ENCODE measurements around the gene GAB4.
"Not testable (repeated sequence)": the region's sequence is repeated elsewhere in the genome, so short reads cannot be mapped to it uniquely, and the experiment has no call there.

GAB4 gene

DNA sequence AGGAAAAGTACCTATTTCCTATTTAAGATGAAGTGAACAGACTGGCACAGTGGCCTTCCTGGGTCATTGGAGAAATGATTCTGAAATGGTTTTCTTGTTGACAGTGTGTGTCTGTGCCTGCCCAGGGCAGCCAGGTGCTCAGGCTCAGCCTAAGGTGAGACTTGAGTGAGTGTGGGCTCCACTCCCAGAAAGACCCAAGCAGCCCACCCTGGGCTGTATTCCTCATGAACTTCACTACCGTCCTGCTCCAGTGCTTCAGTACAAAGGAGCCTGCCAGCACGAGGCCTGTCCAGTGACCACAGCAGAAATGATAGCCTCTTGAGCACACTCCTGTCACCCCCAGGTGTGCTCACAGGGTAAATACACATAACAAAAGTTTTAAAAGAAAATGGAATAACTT lies 49.5 kb downstream of the GAB4 start:
- no peak for DNase-seq (ENCODE audit: low read depth)

DNA sequence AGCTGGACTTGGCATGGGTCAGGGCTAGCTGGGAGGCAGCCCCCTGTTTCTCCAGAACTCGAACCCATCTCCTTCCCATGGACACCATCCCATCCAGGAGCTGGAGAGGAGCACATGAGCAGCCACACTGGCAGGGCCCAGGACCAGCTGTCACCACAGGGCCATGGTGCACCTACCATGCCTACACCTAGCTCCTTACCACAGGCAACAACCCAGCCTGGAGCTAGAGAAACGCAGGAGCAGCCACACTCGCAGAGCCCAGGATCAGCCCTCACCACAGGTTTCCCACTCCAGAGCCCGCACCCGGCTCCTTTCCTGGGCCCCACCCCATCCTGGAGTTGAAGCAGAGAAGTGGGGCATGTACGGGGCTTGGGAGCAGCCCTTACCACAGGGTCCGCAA lies 50.2 kb downstream of the GAB4 start:
- no peak for DNase-seq (ENCODE audit: low read depth)

DNA sequence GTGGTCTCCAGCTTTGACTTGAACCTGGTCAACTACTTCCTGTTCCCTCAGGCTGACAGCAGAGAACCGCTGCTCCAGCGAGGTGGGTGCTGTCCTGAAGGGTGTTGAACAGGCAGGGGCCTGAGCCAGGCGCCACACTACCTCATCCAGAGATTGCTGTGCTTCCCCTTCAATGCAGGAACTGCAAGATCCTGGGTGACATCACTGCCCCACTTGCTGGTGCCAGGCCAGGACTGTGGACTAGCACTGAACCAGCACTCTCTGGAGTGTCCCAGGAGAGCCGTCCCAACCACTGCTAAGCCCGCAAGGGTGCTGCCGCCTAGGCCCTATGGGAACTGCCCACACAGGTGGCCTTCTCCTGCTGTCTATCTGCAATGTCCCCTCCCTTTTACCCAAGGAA lies 51.7 kb downstream of the GAB4 start:
- DNase-seq (ENCODE audit: low read depth): no peak

DNA sequence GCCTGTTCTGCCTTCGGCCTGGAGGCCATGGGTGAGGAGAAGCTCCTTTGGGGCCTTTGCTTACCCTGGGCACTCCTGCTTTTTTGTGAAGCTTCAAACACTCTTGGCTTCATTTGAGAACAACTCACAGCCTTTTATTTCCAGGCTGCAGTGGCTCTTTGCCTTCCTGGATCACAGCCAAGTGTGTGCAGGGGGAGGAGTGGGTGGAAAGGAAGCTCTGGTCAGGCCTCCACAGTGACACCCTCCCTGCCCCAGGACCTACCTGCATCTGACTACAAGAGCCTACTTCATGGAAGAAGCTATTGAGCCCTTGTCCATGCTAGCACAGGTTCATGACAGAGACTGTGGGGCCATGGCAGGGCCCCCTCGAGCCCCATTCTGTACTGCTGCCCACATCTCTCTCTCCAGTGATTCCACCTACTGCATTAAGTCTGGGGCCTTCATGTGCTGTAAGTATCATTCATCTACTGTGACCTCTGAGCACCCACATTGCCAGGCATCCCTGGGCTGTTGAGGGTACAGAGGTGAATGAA lies 52.3 kb downstream of the GAB4 start:
- no peak for DNase-seq (ENCODE audit: low read depth)

DNA sequence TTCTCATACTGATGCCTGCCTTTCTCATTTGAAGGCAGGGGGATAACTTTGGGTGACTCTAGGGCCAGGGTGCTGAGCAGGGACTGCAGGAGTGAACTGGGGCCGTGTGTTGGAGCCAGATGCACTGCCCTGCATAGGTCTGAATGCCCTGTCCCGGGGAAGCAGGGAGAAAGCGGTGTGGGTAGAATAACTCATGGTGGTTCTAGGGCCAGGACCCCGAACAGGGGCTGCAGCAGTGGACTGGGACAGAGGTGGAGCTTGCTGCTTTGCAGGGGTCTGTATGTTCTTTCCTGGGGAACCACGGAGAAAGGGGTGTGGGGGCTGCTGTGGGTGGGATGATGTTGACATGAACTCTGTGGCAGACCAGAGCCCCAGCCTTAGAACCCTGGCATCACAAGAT lies 52.9 kb downstream of the GAB4 start:
- DNase-seq (ENCODE audit: low read depth): no peak

DNA sequence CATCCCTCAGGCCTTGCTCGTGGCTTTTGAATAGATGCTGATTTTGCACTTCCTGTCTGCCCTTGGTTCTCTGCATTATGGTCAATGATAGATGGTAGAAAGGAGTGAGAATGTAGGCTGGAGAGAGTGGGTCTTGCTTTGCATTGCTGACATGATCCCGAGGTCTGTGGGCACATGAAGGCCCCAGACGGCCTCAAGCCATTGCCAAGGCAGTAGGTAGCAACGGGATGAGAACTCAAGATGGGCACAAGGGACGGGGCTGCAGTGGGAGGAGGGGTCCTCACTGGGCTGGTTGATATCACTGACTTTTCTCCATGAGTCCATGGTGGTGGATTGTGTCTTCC lies 54.0 kb downstream of the GAB4 start:
- no peak for DNase-seq (ENCODE audit: low read depth)

DNA sequence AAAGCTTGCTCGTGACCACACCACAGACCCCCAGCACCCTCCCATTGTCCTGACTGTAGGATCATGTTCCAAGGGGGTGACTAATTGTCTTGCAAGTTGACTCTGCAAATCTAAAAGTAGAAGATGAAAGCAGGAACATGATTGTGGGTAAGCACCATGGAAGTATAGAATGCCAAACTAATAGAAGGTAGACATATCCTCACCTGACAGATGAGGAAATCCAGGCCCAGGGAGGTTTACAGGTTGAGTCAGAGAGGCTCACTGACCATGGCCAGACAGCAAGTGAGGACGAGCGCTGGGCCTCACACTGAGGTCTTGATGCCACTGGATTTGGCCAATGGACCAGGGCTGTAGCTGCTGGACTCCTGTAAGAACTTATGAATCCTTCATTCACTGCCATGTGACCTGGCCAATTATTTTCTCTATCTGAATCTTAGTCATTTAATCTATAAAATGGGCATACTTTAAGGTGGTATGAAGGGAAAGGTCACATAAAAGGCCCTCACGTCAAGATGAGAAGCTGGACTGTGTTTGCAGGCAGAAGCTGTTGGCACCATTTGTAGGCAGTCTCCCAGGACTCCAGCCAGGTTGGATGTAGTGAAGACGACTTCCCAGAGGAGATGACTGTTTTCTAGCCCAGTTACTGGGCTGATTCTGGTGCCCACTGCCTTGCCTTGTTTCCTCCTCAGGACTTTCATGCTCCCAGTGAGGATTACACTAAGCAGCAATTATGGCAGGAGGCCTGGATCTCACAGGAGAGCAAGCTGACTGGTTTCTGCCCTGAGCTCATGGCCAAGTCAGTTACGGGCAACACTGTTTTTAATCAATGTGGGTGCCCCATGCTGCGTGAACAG lies 54.6 kb downstream of the GAB4 start:
- no peak for DNase-seq (ENCODE audit: low read depth)

- DNase-seq (ENCODE audit: low read depth): no peak
Measured at GRCh38 chr22:16949561-16949960, 58.5 kb downstream of the GAB4 start.

DNA sequence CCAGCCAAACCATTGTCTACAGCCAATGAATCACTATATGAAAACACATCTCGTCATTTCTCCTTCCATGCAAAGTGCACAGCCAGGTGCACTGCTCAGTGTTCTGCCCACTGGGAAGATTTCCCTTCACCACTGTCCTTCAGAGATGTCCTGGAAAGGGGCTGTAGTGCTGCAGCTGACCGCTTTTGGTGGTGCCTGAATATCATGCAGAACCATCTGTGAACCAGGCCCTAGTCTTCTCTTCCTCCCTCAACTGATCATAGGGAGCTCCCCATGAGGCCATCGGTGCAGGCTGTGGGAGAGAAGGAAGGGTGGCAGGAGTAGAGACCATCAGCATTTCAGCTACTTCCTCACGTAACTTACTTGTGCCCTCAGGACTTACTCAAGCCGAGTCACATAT lies 70.2 kb downstream of the GAB4 start:
- no peak for DNase-seq (ENCODE audit: low read depth)

DNA sequence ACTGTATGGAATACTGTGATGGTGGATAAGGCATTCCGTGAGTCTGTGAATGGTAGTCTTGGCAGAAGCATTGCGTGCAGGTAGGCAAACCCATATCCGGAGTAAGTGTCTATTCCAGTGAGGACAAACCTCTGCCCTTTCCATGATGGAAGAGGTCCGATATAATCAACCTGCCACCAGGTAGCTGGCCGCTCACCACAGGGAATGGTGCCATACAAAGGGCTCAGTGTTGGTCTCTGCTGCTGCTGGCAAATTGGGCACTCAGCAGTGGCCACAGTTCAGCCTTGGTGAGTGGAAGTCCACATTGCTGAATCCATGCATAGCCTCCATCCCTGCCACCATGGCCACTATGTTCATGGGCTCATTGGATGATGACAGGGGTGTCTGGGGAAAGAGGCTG lies 70.8 kb downstream of the GAB4 start:
- not testable (repeated sequence) for DNase-seq (ENCODE audit: low read depth)

GRCh38 chr22:16936625-16937024 lies 71.4 kb downstream of the GAB4 start:
- DNase-seq (ENCODE audit: low read depth): no peak

DNA sequence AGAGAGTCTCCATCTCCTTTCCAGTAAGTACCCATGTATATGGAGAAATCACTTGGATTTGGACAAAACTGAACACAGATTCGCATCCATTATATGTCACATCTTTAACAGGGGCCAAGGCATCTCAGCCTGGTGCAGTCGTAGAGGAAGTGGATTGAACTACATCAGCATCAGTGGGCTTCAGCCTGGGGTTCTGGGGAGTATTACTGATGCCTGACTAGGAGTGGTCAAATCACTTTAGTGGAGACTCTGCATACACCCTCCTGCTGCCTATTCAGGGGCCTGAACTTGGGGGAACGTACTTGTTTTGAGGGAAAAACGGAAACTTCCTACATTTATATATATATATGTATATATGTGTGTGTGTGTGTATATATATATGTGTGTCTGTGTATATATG lies 72.8 kb downstream of the GAB4 start:
- DNase-seq (ENCODE audit: low read depth): no peak

DNA sequence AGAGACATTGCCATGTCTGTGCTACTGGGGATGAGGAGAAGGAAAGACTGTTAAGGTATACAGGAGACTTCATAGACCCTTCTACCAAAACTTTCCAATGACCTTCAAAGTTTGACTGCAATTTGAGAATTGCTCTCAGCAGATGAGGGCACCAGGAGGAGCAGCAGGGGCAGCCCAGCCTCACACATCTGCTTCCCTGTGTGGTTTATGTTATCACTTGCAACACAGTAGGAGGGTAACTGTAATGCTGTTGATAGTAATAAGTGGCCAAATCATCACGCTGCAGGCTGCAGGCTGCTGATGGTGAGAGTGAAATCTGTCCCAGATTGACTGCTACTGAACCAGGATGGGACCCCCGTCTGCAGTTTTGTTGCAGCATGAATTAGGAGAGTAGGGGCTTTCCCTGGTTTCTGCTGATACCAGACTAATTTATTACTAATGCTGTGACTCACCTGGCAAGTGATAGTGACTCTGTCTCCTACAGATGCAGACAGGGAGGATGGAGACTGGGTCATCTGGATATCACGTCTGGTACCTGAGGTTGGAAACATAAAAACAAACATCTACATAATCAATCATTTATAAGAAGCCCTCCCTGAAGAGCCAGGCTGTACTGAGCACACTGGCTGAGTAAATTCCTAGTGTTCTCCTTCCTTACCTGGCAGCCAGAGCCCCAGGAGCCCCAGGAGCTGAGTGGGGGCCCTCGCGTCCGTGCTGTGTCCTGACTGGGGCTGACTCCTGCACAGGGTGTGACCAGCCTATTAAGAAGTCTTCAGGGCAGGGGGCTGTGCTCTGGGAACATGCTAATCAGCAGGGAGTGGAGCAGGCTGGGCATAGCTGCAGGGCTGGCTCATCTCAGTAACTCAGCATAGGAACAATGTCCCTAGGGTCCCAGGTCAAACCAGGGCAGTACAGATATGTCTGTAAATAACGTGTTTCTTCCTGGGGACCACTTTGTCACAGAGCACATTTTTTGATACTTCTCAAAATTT lies 74.4 kb downstream of the GAB4 start:
- DNase-seq (ENCODE audit: low read depth): no peak

DNA sequence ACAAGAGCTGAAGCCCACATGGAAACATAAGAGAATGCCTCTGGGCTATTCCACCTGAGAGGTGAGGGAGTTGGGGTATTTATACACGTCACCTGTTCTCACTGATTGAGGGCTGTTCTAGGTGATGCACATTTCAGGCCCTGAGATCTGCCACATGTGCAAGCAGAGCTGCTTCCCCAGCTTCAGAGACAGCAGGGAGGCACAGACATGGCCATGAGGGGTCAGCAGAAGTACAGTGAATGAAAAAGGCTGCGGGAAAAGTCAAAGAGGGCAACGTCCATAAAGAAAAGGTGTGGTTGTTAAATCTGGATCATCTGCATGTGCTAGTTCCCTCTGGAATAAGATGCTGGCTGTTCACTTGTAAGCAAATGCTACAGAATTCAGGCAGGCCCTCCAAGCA lies 75.4 kb downstream of the GAB4 start:
- DNase-seq (ENCODE audit: low read depth): no peak

- no peak for DNase-seq (ENCODE audit: low read depth)
Measured at GRCh38 chr22:16925407-16925966, 82.5 kb downstream of the GAB4 start.

- no peak for DNase-seq (ENCODE audit: low read depth)
Measured at GRCh38 chr22:16922706-16923105, 85.3 kb downstream of the GAB4 start.

DNA sequence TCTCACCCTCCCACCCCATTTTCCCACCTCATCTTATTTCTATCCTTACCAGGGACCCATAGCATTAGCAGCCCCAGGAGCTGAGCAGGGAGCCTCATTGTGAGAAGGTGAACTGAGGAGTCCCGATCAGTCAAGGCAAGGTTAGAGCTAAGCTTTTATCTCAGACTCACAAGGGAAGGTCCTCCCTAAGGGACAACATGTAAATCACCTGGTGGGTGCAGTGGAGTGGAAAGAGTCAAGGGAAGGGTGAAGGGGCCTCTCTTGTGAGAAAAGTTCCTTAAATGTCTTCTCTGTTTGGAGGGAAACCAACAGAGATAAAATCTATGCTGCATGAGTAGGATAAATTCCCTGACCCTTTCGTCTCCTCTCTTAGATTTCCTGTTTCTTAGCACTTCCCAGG lies 85.9 kb downstream of the GAB4 start:
- DNase-seq (ENCODE audit: low read depth): no peak

DNA sequence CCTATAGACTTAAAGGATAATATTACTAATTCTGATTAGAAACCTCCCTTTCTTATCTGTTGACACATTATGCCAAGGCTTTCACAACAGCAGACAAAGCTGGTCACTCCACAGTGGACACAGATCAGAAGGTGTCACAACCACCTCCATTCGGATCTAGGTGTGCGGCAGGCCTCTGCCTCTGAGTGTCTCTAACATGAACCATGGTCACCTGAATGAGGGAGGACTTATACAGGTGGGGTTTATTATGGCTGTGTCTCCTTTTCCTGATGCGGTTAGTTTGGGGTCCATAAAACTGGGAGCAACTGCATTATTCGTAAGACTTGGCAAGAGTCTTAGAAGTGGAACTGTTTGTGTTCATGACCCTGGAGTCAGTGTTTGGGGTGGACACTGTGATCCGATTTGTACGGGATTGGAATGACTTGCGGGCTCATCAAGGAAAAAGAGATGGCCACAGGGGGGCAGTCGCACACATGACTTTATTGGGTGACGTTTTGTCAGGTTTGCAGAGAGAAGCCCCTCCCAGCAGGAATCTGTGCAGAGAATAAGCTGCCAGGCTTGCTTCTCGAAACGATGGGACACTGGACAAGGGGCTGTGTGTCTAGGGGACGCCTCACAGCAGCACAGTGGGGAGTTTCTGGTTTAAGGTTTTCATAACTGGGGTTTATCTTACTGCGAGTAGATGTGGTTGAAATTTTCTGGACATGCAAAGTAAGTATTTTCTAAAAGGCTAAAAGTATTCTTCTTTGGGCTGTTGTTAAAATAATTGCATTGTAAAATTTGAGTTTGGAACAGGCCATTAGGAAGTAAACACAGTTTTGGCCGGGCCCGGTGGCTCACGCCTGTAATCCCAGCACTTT lies 90.6 kb downstream of the GAB4 start:
- DNase-seq (ENCODE audit: low read depth): no peak

GRCh38 chr22:16915701-16916100 lies 92.3 kb downstream of the GAB4 start:
- DNase-seq (ENCODE audit: low read depth): no peak

GRCh38 chr22:16914911-16915310 lies 93.1 kb downstream of the GAB4 start:
- not testable (repeated sequence) for DNase-seq (ENCODE audit: low read depth)

DNA sequence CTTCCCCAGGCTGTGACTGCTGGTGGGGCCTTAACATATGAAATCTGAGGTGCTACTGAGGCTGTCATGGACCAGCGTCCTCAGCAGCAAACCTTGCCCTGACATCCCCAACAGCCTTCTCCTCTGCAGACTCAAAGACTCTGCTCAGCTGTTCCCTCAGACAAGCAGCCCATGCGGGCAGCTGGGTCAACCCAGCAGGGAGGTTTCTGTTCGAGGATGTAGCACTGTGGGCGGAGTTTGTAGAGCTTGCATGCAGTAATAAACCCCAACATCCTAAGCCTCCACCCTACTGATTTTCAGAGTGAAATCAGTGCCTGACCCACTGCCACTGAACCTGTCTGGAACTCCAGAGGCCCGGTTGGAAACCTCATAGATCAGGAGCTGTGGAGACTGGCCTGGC lies 94.0 kb downstream of the GAB4 start:
- no peak for DNase-seq (ENCODE audit: low read depth)

GRCh38 chr22:16912281-16912680 lies 95.7 kb downstream of the GAB4 start:
- no peak for DNase-seq (ENCODE audit: low read depth)
